PFSK-1 (cell line): ENCODE results near the gene CNIH2.

Experiments used
- POLR2AphosphoS5 ChIP-seq: IDR thresholded peaks from 2 replicates; pipeline ENCODE4 v1.6.1; 2012; ENCODE audit warnings: low read depth, mild to moderate bottlenecking, control low read depth, low read length, moderate library complexity
- SIN3A ChIP-seq: IDR thresholded peaks from 2 replicates; pipeline ENCODE4 v1.6.1; 2012; ENCODE audit warnings: mild to moderate bottlenecking, low read length, moderate library complexity, borderline replicate concordance; ENCODE audit not compliant: insufficient read depth
- TAF1 ChIP-seq: IDR thresholded peaks from 2 replicates; pipeline ENCODE4 v1.6.1; 2012; ENCODE audit warnings: low read length, control low read depth, borderline replicate concordance; ENCODE audit not compliant: insufficient read depth

- TF ChIP-seq SIN3A = no peak
- TF ChIP-seq TAF1 = no peak
- TF ChIP-seq POLR2AphosphoS5 = no peak
Observed at GRCh38 chr11:66315921-66316811, 38.2 kb downstream of the CNIH2 start.
